ENCODE data around the gene ACKR2. TPM values are rescaled to one million over a fixed set of nuclear protein-coding genes. Genes with fewer than 3 reads are reported as not detected.

ACKR2 gene
- total RNA-seq, 2 experiments from 2014 or later, result 2.3 to 2.8 TPM

GRCh38 chr3:42901073-42901415, 91.8 kb downstream of the ACKR2 start:
- H3K27ac Mint-ChIP-seq, result no peak overlapping the region
- peaks cover 10% of the 10 kb centered on the region for H3K4me1 Mint-ChIP-seq (ENCODE audit: low read depth)
- H3K27me3 Mint-ChIP-seq (ENCODE audit: low read depth), result peaks cover 21% of the 10 kb centered on the region
- H3K36me3 Mint-ChIP-seq (ENCODE audit: low read depth), result peaks cover 11% of the 10 kb centered on the region
- no peak overlapping the region for H3K4me3 Mint-ChIP-seq
- DNase-seq (no peak), ATAC-seq (no peak)
- ChIA-PET POLR2A (no interaction called here), CTCF (no interaction called here)
- peaks cover 23% of the 10 kb centered on the region for H3K9me3 Mint-ChIP-seq (ENCODE audit: insufficient read depth)

- ChIA-PET CTCF (interaction anchor here (1.0 kb wide), 1 partner anchor 10 kb away, joined by 3 read pairs; no protein-coding TSS in a partner anchor), POLR2A (no interaction called here)
- Mint-ChIP-seq H3K36me3 (ENCODE audit: low read depth) (peaks cover 11% of the 10 kb centered on the region), H3K27me3 (ENCODE audit: low read depth) (peaks cover 30% of the 10 kb centered on the region), H3K4me1 (ENCODE audit: low read depth) (peaks cover 14% of the 10 kb centered on the region), H3K27ac (no peak overlapping the region), H3K4me3 (no peak overlapping the region), H3K9me3 (ENCODE audit: insufficient read depth) (peaks cover 23% of the 10 kb centered on the region)
- ATAC-seq (no peak), DNase-seq (no peak)
Observed at GRCh38 chr3:42902257-42902656, 93.0 kb downstream of the ACKR2 start.

GRCh38 chr3:42904076-42904475, 94.8 kb downstream of the ACKR2 start:
- ATAC-seq (no peak), DNase-seq (no peak)
- H3K36me3 Mint-ChIP-seq (ENCODE audit: low read depth), result peaks cover 11% of the 10 kb centered on the region
- H3K27me3 Mint-ChIP-seq (ENCODE audit: low read depth), result peaks cover 31% of the 10 kb centered on the region
- ChIA-PET POLR2A (no interaction called here), CTCF (no interaction called here)
- H3K4me3 Mint-ChIP-seq, result no peak overlapping the region
- H3K9me3 Mint-ChIP-seq (ENCODE audit: insufficient read depth), result peaks cover 23% of the 10 kb centered on the region
- H3K4me1 Mint-ChIP-seq (ENCODE audit: low read depth), result peaks cover 14% of the 10 kb centered on the region
- H3K27ac Mint-ChIP-seq, result no peak overlapping the region

- DNase-seq (no peak), ATAC-seq (peak; percentile 44)
- Mint-ChIP-seq H3K36me3 (ENCODE audit: low read depth) (peaks cover 15% of the 10 kb centered on the region), H3K4me3 (peak overlapping the region; percentile 63), H3K27ac (no peak overlapping the region), H3K27me3 (ENCODE audit: low read depth) (peaks cover 31% of the 10 kb centered on the region), H3K4me1 (ENCODE audit: low read depth) (peaks cover 14% of the 10 kb centered on the region), H3K9me3 (ENCODE audit: insufficient read depth) (peaks cover 23% of the 10 kb centered on the region)
- ChIA-PET POLR2A (no interaction called here), CTCF (no interaction called here)
Observed at GRCh38 chr3:42905740-42906069, 96.5 kb downstream of the ACKR2 start.

GRCh38 chr3:42906070-42906847, 97.0 kb downstream of the ACKR2 start, which contains the start of gene ZNF662:
TSS of gene ZNF662 (plus strand) at chr3:42906142. CDS start at chr3:42908115, 1,973 bp downstream.
- Mint-ChIP-seq H3K4me1 (ENCODE audit: low read depth) (peaks cover 14% of the 10 kb centered on the region), H3K9me3 (ENCODE audit: insufficient read depth) (peaks cover 23% of the 10 kb centered on the region), H3K4me3 (peak within 1 kb of the TSS; percentile 63), H3K27ac (no peak within 1 kb of the TSS), H3K36me3 (ENCODE audit: low read depth) (peaks cover 15% of the 10 kb centered on the region), H3K27me3 (ENCODE audit: low read depth) (peaks cover 31% of the 10 kb centered on the region)
- CTCF ChIA-PET, result interaction anchor here (0.6 to 0.8 kb wide), 2 partner anchors 26 to 1112 kb away, joined by 3 read pairs; no protein-coding TSS in a partner anchor
- POLR2A ChIA-PET, result no interaction called here
- DNase-seq, result no peak
- peak; percentile 67 for ATAC-seq

- DNase-seq (no peak), ATAC-seq (no peak)
- POLR2A ChIA-PET, result no interaction called here
- Mint-ChIP-seq H3K4me1 (ENCODE audit: low read depth) (peaks cover 14% of the 10 kb centered on the region), H3K9me3 (ENCODE audit: insufficient read depth) (peaks cover 23% of the 10 kb centered on the region), H3K36me3 (ENCODE audit: low read depth) (peaks cover 19% of the 10 kb centered on the region), H3K27me3 (ENCODE audit: low read depth) (peaks cover 31% of the 10 kb centered on the region), H3K27ac (no peak overlapping the region), H3K4me3 (peak overlapping the region; percentile 22)
- CTCF ChIA-PET, result interaction anchor here (0.6 to 0.8 kb wide), 2 partner anchors 26 to 1112 kb away, joined by 3 read pairs; no protein-coding TSS in a partner anchor
Observed at GRCh38 chr3:42906848-42907183, 97.6 kb downstream of the ACKR2 start.

- peaks cover 13% of the 10 kb centered on the region for H3K4me1 Mint-ChIP-seq (ENCODE audit: low read depth)
- DNase-seq (no peak), ATAC-seq (no peak)
- no peak overlapping the region for H3K27ac Mint-ChIP-seq
- peaks cover 21% of the 10 kb centered on the region for H3K9me3 Mint-ChIP-seq (ENCODE audit: insufficient read depth)
- H3K36me3 Mint-ChIP-seq (ENCODE audit: low read depth), result peaks cover 25% of the 10 kb centered on the region
- ChIA-PET POLR2A (no interaction called here), CTCF (no interaction called here)
- H3K4me3 Mint-ChIP-seq, result no peak overlapping the region
- H3K27me3 Mint-ChIP-seq (ENCODE audit: low read depth), result peaks cover 27% of the 10 kb centered on the region
Observed at GRCh38 chr3:42908675-42909074, 99.4 kb downstream of the ACKR2 start.

GRCh38 chr3:42911551-42911950, 102.3 kb downstream of the ACKR2 start:
- peaks cover 28% of the 10 kb centered on the region for H3K9me3 Mint-ChIP-seq (ENCODE audit: insufficient read depth)
- peaks cover 8% of the 10 kb centered on the region for H3K27me3 Mint-ChIP-seq (ENCODE audit: low read depth)
- no peak for ATAC-seq
- ChIA-PET CTCF (no interaction called here), POLR2A (no interaction called here)
- no peak overlapping the region for H3K4me3 Mint-ChIP-seq
- no peak overlapping the region for H3K27ac Mint-ChIP-seq
- peaks cover 2% of the 10 kb centered on the region for H3K4me1 Mint-ChIP-seq (ENCODE audit: low read depth)
- DNase-seq, result no peak
- peaks cover 37% of the 10 kb centered on the region for H3K36me3 Mint-ChIP-seq (ENCODE audit: low read depth)

- no peaks in the 10 kb centered on the region for H3K27me3 Mint-ChIP-seq (ENCODE audit: low read depth)
- ATAC-seq (no peak), DNase-seq (no peak)
- H3K27ac Mint-ChIP-seq, result no peak overlapping the region
- no peak overlapping the region for H3K4me3 Mint-ChIP-seq
- H3K4me1 Mint-ChIP-seq (ENCODE audit: low read depth), result no peaks in the 10 kb centered on the region
- ChIA-PET CTCF (no interaction called here), POLR2A (no interaction called here)
- H3K36me3 Mint-ChIP-seq (ENCODE audit: low read depth), result peaks cover 37% of the 10 kb centered on the region
- H3K9me3 Mint-ChIP-seq (ENCODE audit: insufficient read depth), result peaks cover 38% of the 10 kb centered on the region
Observed at GRCh38 chr3:42914771-42915515, 105.7 kb downstream of the ACKR2 start.

Other genes with a start within 250 kb of the ACKR2 start
- 10 to 100 TPM; 49.3 to 51.4 TPM for gene SEC22C, start 227.5 kb upstream of the ACKR2 start, total RNA-seq
- 10 to 100 TPM; 68.6 to 68.7 TPM for gene SS18L2, start 218.6 kb upstream of the ACKR2 start, total RNA-seq
- gene NKTR, start 208.8 kb upstream of the ACKR2 start, total RNA-seq, result 10 to 100 TPM; 85.9 to 90.3 TPM
- under 1 TPM; 0.18 to 0.34 TPM for gene ZBTB47, start 155.7 kb upstream of the ACKR2 start, total RNA-seq
- not detected for gene KLHL40, start 123.9 kb upstream of the ACKR2 start, total RNA-seq
- gene HHATL, start 106.6 kb upstream of the ACKR2 start, total RNA-seq, result not detected
- gene CCDC13, start 36.2 kb upstream of the ACKR2 start, total RNA-seq, result under 1 TPM in 1 of 2 experiments, not detected in 1; 0.63 TPM
- gene HIGD1A, start 5.0 kb upstream of the ACKR2 start, total RNA-seq, result 10 to 100 TPM; 55.3 to 57.9 TPM
- not detected for gene CYP8B1, start 66.4 kb downstream of the ACKR2 start, total RNA-seq
- 1 to 10 TPM; 1.2 to 1.7 TPM for gene ZNF662, start 96.7 kb downstream of the ACKR2 start, total RNA-seq
- gene GASK1A, start 169.9 kb downstream of the ACKR2 start, total RNA-seq, result not detected

All from activated CD8-positive, alpha-beta T cell treated with anti-CD3 and anti-CD28 coated beads, Interleukin-2, amount 10 ng/mL, durations not matched to agents 7 days and 5 days (primary cell).